Esophagus squamous epithelium (tissue), 5 donors: Measurements from ENCODE around the gene TECPR1. TPM values are rescaled to one million over a fixed set of nuclear protein-coding genes. Genes with fewer than 3 reads are reported as not detected.
A peak's percentile ranks its signal among the peaks of the same experiment; 100 is the strongest.

Experiments
- DNase-seq: peaks from one replicate; lab custom pipeline; 2025; lab: John Stamatoyannopoulos, UW
- H3K27ac ChIP-seq, 4 donors: fragments of 200-600 bp; sonication (generic); one replicate each; pipeline ENCODE4 v1.5.1; 2016 to 2019; ENCODE audit warnings: mild to moderate bottlenecking in 1 of 4
- H3K27me3 ChIP-seq, 4 donors: fragments of 200-600 bp; sonication (generic); 1 replicate in 3 of 4; 2 replicates in 1 of 4; pipeline versions ENCODE4 v1.5.1 to v1.6.0; 2017 to 2021; ENCODE audit warnings: antibody characterized with exemption in 1 of 4
- H3K36me3 ChIP-seq, 3 donors: fragments of 200-600 bp; sonication (generic); one replicate each; pipeline ENCODE4 v1.5.1; 2016 to 2019
- H3K4me1 ChIP-seq, 3 donors: fragments of 200-600 bp; sonication (generic); one replicate each; pipeline ENCODE4 v1.5.1; 2017 to 2019
- H3K4me3 ChIP-seq, 4 donors: fragments of 200-600 bp; sonication (generic); 1 replicate in 3 of 4; 2 replicates in 1 of 4; pipeline ENCODE4 v1.5.1; 2016 to 2019; ENCODE audit warnings: mild to moderate bottlenecking in 2 of 4, moderate library complexity in 1 of 4
- H3K9me3 ChIP-seq, 3 donors: fragments of 200-600 bp; sonication (generic); one replicate each; pipeline ENCODE4 v1.5.1; 2016 to 2019
- POLR2A ChIP-seq, 4 donors: fragments of 450-650 bp; IDR thresholded peaks; one replicate each; pipeline ENCODE4 v1.6.1; 2017; ENCODE audit warnings: antibody characterized with exemption in 4 of 4, mild to moderate bottlenecking in 4 of 4, moderate library complexity in 3 of 4
- WGBS, 2 donors: methylation state at CpG; one replicate each; pipeline ENCODE4 v1.1.5; 2018; 5-methylcytosine and 5-hydroxymethylcytosine counted together
- intact Hi-C: fragments of 100-400 bp; cut with DNase I; formaldehyde crosslinking; loops from one replicate; pipeline ENCODE4 v1.15.0; 2022
- total RNA-seq, 4 donors: library from RNA; depleted of rRNA; stranded (reverse); fragments of >200 nt; gene quantifications; one replicate each; pipeline ENCODE4 v1.1.0, GENCODE V29; 2016
- TF ChIP-seq, protein P1 (sequence below), 6 experiments: fragments of 450-650 bp in 4 of 6; fragments of 200-600 bp in 2 of 6; sonication (generic) in 2 of 6; IDR thresholded peaks; one replicate each; pipeline ENCODE4 v1.5.1; 2016 to 2019; ENCODE audit warnings: antibody characterized with exemption in 6 of 6, mild to moderate bottlenecking in 4 of 6, moderate library complexity in 4 of 6
- donor health status: DM: yes; HTN: yes; CAD: no.

The TECPR1 gene
- total RNA-seq, 4 donors from 2014 or later, result 13.4 to 21.5 (median 19.0) TPM

DNA sequence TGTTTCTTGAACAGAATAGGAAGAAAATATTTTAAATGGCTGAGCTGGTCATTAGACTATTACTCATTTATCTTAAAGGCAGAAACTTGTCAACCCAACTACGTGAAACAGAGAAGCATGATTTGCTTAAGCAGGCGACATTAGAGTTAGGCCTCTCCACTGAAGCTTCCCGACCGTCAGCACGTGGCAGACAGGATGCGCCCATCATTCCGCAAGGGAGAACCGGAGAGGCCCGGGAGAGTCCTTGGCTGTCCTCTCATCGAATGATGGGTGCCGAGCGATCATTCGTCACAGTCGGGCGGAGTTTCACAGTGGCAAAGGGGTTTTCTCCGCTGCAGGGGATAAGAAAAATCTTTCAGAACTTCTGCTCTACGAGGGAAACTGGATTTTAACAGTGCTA is 41.2 kb upstream of the TECPR1 start:
- no peak for TF ChIP-seq POLR2A (IDR thresholded peaks at IDR 0.05)
- TF ChIP-seq, protein P1, sequence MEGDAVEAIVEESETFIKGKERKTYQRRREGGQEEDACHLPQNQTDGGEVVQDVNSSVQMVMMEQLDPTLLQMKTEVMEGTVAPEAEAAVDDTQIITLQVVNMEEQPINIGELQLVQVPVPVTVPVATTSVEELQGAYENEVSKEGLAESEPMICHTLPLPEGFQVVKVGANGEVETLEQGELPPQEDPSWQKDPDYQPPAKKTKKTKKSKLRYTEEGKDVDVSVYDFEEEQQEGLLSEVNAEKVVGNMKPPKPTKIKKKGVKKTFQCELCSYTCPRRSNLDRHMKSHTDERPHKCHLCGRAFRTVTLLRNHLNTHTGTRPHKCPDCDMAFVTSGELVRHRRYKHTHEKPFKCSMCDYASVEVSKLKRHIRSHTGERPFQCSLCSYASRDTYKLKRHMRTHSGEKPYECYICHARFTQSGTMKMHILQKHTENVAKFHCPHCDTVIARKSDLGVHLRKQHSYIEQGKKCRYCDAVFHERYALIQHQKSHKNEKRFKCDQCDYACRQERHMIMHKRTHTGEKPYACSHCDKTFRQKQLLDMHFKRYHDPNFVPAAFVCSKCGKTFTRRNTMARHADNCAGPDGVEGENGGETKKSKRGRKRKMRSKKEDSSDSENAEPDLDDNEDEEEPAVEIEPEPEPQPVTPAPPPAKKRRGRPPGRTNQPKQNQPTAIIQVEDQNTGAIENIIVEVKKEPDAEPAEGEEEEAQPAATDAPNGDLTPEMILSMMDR (IDR thresholded peaks at IDR 0.05), result no peak
- intact Hi-C loops, result no loop called here
- H3K27ac ChIP-seq, result no peak overlapping the region
- no peak for DNase-seq
- H3K36me3 ChIP-seq, result peaks cover 9 to 89% (median 19%) of the 10 kb centered on the region in 3 donors
- peaks cover 10 to 56% (median 27%) of the 10 kb centered on the region in 3 donors for H3K4me1 ChIP-seq
- H3K27me3 ChIP-seq, result no peaks in the 10 kb centered on the region
- H3K4me3 ChIP-seq, result no peak overlapping the region
- H3K9me3 ChIP-seq, result no peaks in the 10 kb centered on the region
- WGBS, 2 donors, result 75 to 81% methylated on average over 11 to 14 of the region's 17 CpGs

- H3K4me3 ChIP-seq, result no peak overlapping the region
- no peak overlapping the region for H3K27ac ChIP-seq
- no peaks in the 10 kb centered on the region for H3K9me3 ChIP-seq
- intact Hi-C loops, result no loop called here
- TF ChIP-seq POLR2A (IDR thresholded peaks at IDR 0.05), result no peak
- TF ChIP-seq, protein P1 (IDR thresholded peaks at IDR 0.05), result no peak
- DNase-seq, result no peak
- H3K27me3 ChIP-seq, result no peaks in the 10 kb centered on the region
- peaks cover 9 to 77% (median 16%) of the 10 kb centered on the region in 3 donors for H3K36me3 ChIP-seq
- peaks cover 26 to 62% (median 42%) of the 10 kb centered on the region in 3 donors for H3K4me1 ChIP-seq
- 75 to 80% methylated on average over 3 to 6 of the region's 7 CpGs for WGBS, 2 donors
These were observed 39.7 kb upstream of the TECPR1 start for GRCh38 chr7:98291717-98292116.

DNA sequence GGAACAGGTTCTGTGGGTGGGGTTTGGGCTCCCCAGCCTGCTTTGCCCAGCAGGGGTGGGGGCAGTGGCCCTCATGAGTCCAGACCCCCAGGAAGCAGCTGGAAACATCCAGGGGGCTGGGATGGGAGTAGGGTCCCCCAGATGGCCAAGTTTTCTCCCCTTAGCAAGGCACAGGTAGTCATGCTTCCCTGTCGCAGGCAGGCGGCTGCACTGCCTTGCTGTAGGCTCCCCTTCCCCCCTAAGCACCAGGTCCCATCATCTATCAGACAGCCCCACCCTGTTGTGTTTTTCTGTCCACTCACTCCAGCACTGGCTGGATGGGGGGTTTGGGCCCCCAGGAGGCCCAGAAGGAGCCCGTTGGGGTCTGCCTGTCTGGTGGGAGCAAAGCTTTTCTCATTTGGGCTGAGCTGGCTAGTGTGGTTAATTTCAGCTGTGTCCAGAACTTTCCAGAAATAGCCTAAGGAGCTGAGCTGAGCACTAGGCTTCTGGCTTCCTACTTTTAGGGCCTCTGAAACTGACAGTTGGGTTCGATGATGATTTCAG is 37.4 kb upstream of the TECPR1 start:
- H3K9me3 ChIP-seq, result no peaks in the 10 kb centered on the region
- intact Hi-C loops, result no loop called here
- WGBS, 2 donors, result 80 to 83% methylated on average over 1 of the region's 4 CpGs
- no peak overlapping the region for H3K4me3 ChIP-seq
- H3K27me3 ChIP-seq, result no peaks in the 10 kb centered on the region
- TF ChIP-seq, protein P1 (IDR thresholded peaks at IDR 0.05), result no peak
- no peak for TF ChIP-seq POLR2A (IDR thresholded peaks at IDR 0.05)
- peaks cover 41 to 62% (median 50%) of the 10 kb centered on the region in 3 donors for H3K4me1 ChIP-seq
- no peak for DNase-seq
- peak overlapping the region in 2 of 4 donors; percentile 6 to 94 for H3K27ac ChIP-seq
- peaks cover 9 to 62% (median 16%) of the 10 kb centered on the region in 3 donors for H3K36me3 ChIP-seq

DNA sequence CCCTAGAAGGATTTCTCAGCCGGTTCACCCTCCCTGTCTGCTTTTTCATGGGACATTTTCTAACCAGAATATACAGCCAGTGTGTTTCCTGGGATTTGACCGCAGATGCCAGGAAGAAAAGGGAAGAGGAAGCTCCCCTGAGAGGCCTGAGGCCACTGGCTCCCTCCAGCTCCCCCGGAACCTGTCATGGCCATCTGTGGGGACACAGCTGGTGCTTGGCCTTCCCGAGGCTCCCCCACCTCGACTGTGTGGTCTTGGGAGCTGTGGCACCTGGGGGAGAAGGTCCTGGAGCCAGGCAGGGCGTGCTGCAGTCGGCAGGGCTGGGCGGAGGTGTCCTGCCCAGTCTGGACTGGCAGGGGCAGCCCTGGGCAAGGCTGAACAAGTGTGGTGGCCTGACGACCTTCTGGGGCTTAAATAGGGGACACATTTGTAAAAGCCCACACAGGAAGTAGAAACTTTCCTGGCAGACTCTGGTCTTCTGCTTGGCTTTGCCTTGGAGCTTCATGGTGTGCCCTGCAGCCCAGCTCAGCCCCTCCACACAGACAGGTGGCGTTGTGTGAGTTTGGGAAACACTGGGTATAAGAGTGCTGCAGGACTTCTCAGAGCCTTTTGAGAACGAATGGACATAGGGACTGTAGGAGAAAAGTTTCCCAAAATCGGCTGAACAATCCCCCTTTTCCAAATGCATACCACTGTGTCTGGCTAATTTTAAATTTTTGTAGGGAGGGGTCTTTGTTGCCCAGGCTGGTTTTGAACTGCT is 36.2 kb upstream of the TECPR1 start:
- H3K4me3 ChIP-seq, result peak overlapping the region in 1 of 4 donors; percentile 6
- H3K27me3 ChIP-seq, result no peaks in the 10 kb centered on the region
- intact Hi-C loops, result no loop called here
- peaks cover under 1 to 50% (median 9%) of the 10 kb centered on the region in 3 donors for H3K36me3 ChIP-seq
- peak overlapping the region; percentile 94 to 99 (median 97) for H3K27ac ChIP-seq
- no peak for TF ChIP-seq POLR2A (IDR thresholded peaks at IDR 0.05)
- TF ChIP-seq, protein P1 (IDR thresholded peaks at IDR 0.05), result no peak
- H3K4me1 ChIP-seq, result peaks cover 53 to 65% (median 62%) of the 10 kb centered on the region in 3 donors
- H3K9me3 ChIP-seq, result no peaks in the 10 kb centered on the region
- DNase-seq, result no peak
- 40 to 54% methylated on average over 3 to 9 of the region's 12 CpGs for WGBS, 2 donors

DNA sequence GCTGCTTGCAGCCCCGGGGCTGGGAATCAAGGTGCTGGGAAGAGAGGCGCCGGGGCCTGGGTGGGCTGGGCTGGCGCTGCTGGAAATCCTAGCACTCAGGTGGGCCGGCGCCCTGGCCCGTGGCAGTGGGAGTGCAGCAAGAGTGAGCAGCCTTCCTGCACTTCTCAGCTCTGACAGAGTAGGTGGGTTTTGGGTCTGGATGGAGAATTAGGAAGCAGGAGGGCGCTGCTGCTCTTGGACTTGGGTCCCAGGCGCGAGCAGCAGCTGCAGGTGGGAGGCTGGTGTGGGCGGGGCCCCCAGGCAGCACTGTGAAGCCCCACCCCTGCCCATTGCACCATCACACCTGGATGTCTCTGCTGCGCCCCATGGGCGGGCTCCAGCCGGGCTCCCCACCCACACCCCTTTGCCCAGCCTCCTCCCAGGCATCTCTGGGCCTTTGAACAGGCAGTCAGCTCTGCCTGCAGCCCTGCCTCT is 35.5 kb upstream of the TECPR1 start:
- H3K36me3 ChIP-seq, result peaks cover 0 to 43% (median 9%) of the 10 kb centered on the region in 3 donors

More for the DNA sequence above, 35.5 kb upstream of the TECPR1 start:
- H3K4me1 ChIP-seq, result peaks cover 60 to 73% (median 67%) of the 10 kb centered on the region in 3 donors
- peak overlapping the region in 1 of 4 donors; percentile 93 for H3K4me3 ChIP-seq
- intact Hi-C loops, result no loop called here
- no peak for TF ChIP-seq POLR2A (IDR thresholded peaks at IDR 0.05)
- TF ChIP-seq, protein P1 (IDR thresholded peaks at IDR 0.05), result peak in 1 of 6 experiments; percentile 5
- H3K27ac ChIP-seq, result peak overlapping the region; percentile 94 to 99 (median 97)
- H3K9me3 ChIP-seq, result no peaks in the 10 kb centered on the region
- no peaks in the 10 kb centered on the region for H3K27me3 ChIP-seq
- WGBS, 2 donors, result no CpG with 5 or more reads among the region's 14 CpGs
- DNase-seq, result no peak
